ENCODE measurements around the gene MUC22.
"Not testable (repeated sequence)": the region's sequence is repeated elsewhere in the genome, so short reads cannot be mapped to it uniquely, and the experiment has no call there.

MUC22 gene

GRCh38 chr6:30998785-30999184 lies 11.5 kb upstream of the MUC22 start:
- no peaks in the 10 kb centered on the region for H3K36me3 ChIP-seq
- peaks cover 8% of the 10 kb centered on the region for H3K9me3 ChIP-seq (ENCODE audit: severe bottlenecking)
- no peak overlapping the region for H3K4me3 ChIP-seq (ENCODE audit: low read depth, low read length)
- peaks cover 8% of the 10 kb centered on the region for H3K27me3 ChIP-seq (ENCODE audit: insufficient read depth, low read depth, severe bottlenecking)
- TF ChIP-seq, protein P1, sequence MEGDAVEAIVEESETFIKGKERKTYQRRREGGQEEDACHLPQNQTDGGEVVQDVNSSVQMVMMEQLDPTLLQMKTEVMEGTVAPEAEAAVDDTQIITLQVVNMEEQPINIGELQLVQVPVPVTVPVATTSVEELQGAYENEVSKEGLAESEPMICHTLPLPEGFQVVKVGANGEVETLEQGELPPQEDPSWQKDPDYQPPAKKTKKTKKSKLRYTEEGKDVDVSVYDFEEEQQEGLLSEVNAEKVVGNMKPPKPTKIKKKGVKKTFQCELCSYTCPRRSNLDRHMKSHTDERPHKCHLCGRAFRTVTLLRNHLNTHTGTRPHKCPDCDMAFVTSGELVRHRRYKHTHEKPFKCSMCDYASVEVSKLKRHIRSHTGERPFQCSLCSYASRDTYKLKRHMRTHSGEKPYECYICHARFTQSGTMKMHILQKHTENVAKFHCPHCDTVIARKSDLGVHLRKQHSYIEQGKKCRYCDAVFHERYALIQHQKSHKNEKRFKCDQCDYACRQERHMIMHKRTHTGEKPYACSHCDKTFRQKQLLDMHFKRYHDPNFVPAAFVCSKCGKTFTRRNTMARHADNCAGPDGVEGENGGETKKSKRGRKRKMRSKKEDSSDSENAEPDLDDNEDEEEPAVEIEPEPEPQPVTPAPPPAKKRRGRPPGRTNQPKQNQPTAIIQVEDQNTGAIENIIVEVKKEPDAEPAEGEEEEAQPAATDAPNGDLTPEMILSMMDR (IDR thresholded peaks at IDR 0.05; ENCODE audit: low read depth, low read length) = no peak
- H3K27ac ChIP-seq = no peak overlapping the region
- no peak for DNase-seq

DNA sequence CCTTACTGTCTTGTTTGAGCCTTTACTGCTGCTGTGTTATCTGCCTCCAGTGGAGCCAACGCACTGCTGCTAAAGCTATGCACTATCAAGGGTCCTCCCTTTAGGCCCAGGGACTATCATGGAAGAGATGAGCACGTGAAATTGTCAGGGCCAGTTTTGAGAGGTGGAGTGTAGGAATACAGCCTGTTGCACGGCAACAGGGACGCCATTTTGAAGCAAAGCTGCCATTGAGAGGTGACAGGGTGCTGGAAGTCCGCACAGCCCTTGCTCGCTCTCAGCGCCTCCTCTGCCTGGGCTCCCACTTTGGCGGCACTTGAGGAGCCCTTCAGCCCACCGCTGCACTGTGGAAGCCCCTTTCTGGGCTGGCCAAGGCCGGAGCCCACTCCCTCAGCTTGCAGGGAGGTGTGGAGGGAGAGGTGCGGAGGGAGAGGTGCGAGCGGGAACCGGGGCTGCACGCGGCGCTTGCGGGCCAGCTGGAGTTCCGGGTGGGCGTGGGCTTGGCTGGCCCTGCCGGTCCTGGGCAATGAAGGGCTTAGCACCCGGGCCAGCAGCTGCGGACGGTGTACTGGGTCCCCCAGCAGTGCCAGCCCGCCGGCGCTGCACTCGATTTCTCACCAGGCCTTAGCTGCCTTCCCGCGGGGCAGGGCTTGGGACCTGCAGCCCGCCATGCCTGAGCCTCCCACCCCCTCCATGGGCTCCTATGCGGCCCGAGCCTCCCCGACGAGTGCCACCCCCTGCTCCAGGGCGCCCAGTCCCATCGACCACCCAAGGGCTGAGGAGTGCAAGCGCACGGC lies 10.0 kb upstream of the MUC22 start:
- H3K27me3 ChIP-seq (ENCODE audit: insufficient read depth, low read depth, severe bottlenecking) = peaks cover 10% of the 10 kb centered on the region
- not testable (repeated sequence) for H3K27ac ChIP-seq; H3K4me3 ChIP-seq (ENCODE audit: low read depth, low read length); H3K36me3 ChIP-seq; H3K9me3 ChIP-seq (ENCODE audit: severe bottlenecking); DNase-seq

GRCh38 chr6:31001281-31001888 lies 8.9 kb upstream of the MUC22 start:
- DNase-seq = no peak
- Histone ChIP-seq H3K27me3 (ENCODE audit: insufficient read depth, low read depth, severe bottlenecking) (peaks cover 22% of the 10 kb centered on the region), H3K9me3 (ENCODE audit: severe bottlenecking) (peaks cover 2% of the 10 kb centered on the region)

GRCh38 chr6:31002471-31002870 lies 7.8 kb upstream of the MUC22 start:
- Histone ChIP-seq H3K27me3 (ENCODE audit: insufficient read depth, low read depth, severe bottlenecking) (peaks cover 33% of the 10 kb centered on the region), H3K36me3 (no peaks in the 10 kb centered on the region), H3K4me3 (ENCODE audit: low read depth, low read length) (no peak overlapping the region), H3K27ac (no peak overlapping the region), H3K9me3 (ENCODE audit: severe bottlenecking) (peaks cover 2% of the 10 kb centered on the region)
- no peak for DNase-seq
- TF ChIP-seq, protein P1 (IDR thresholded peaks at IDR 0.05; ENCODE audit: low read depth, low read length) = no peak

More at GRCh38 chr6:31001281-31001888, 8.9 kb upstream of the MUC22 start:
- H3K27ac ChIP-seq = no peak overlapping the region
- TF ChIP-seq, protein P1 (IDR thresholded peaks at IDR 0.05; ENCODE audit: low read depth, low read length) = no peak
- no peaks in the 10 kb centered on the region for H3K36me3 ChIP-seq
- H3K4me3 ChIP-seq (ENCODE audit: low read depth, low read length) = no peak overlapping the region

DNA sequence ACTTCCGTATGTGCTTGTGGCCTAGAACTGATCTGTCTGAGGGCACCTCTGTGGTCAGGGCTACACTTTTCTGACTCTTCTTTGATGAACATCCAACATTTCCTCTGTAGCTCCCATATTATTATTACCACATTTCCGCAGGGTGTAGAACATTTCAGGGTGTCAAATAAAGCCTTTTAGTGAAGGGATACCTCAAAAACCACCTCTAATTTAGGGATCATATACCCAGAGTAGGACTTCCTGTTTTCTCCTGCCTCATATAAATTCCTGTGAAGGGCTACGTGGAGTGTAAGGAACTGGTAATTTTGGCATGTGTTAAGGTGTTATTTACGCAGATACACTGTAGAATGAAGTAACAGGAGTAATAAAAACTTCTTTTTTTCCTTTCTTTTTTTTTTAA lies 5.5 kb upstream of the MUC22 start:
- Histone ChIP-seq H3K27me3 (ENCODE audit: insufficient read depth, low read depth, severe bottlenecking) (peaks cover 50% of the 10 kb centered on the region), H3K36me3 (no peaks in the 10 kb centered on the region), H3K9me3 (ENCODE audit: severe bottlenecking) (peaks cover 2% of the 10 kb centered on the region), H3K27ac (no peak overlapping the region), H3K4me3 (ENCODE audit: low read depth, low read length) (no peak overlapping the region)
- TF ChIP-seq, protein P1 (IDR thresholded peaks at IDR 0.05; ENCODE audit: low read depth, low read length) = no peak
- DNase-seq = no peak

DNA sequence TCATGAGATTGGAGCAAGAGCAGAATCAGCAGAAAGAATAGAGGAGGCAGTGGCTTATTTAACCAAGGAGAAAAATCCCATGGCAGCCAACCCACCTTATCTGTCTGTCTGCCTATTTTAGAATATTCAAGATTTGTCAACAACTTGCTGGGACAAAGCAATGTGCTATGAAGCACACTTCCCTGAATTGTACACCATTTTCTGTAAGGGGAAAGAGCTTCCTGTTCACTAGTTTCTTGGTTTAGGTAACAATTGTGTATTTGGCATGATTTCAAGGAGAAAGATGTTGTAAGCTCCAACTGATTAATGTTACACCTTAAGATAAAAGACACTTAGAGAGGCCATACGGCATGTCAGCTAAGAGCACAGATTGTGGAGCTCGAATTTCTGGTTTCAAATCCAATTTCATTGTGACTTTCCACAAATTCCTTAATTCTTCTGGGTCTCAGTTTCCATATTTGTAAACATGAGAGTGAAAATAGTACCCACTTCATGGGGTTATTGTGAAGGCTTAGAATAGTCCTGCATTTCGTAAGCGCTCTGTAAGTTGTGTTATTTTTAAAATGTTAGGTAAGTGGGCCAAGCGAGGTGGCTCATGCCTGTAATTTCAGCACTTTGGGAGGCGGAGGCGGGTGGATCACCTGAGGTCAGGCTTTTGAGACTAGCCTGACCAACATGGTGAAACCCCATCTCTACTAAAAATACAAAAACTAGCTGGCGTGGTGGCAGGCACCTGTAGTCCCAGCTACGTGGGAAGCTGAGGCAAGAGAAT lies 4.8 kb upstream of the MUC22 start:
- no peak for DNase-seq
- Histone ChIP-seq H3K4me3 (ENCODE audit: low read depth, low read length) (no peak overlapping the region), H3K9me3 (ENCODE audit: severe bottlenecking) (peaks cover 2% of the 10 kb centered on the region), H3K27me3 (ENCODE audit: insufficient read depth, low read depth, severe bottlenecking) (peaks cover 56% of the 10 kb centered on the region), H3K27ac (no peak overlapping the region), H3K36me3 (no peaks in the 10 kb centered on the region)
- TF ChIP-seq, protein P1 (IDR thresholded peaks at IDR 0.05; ENCODE audit: low read depth, low read length) = no peak

Data from WERI-Rb-1 (cell line).